ENCODE data around the gene CACHD1. TPM values are rescaled to one million over a fixed set of nuclear protein-coding genes. Genes with fewer than 3 reads are reported as not detected.

Gene CACHD1
- total and polyA plus RNA-seq, 9 of the 15 experiments (the other 6 are each of a cell fraction or from before 2014, with no cell fraction given): 0.07 TPM; not detected in 8

GRCh38 chr1:64437453-64437852, 32.5 kb upstream of the CACHD1 start:
- no peak for DNase-seq (ENCODE audit: extremely low read depth in 1 of 4, low spot score in 3 of 4)
- FAIRE-seq: no peak
- H3K9me3 ChIP-seq (replicated peaks; ENCODE audit: control insufficient read depth, insufficient read depth, low read depth, low read length): no peaks in the 10 kb centered on the region
- peaks cover under 1 to 9% of the 10 kb centered on the region in 2 experiments; a peak in 2 of 5 replicates for H3K27me3 ChIP-seq (ENCODE audit: control insufficient read depth in 2 of 2, insufficient read depth in 2 of 2, low read length in 2 of 2)
- H3K27ac ChIP-seq (ENCODE audit: extremely low read depth, low read depth, low read length): no peak overlapping the region
- 0% methylated on average over 2 of the region's 2 CpGs for WGBS (ENCODE audit: insufficient coverage, low coverage, missing lambda C conversion rate)
- no peak overlapping the region for H3K9ac ChIP-seq (ENCODE audit: insufficient read depth in 1 of 2, low read depth in 2 of 2, low read length in 2 of 2)
- H3K4me3 ChIP-seq: no peak overlapping the region
- no peak overlapping the region for H2AFZ ChIP-seq (ENCODE audit: low read depth, low read length)
- no TSS peak for BruUV-seq (replicated peaks)
- H3K79me2 ChIP-seq (ENCODE audit: control insufficient read depth, insufficient read depth, low read length): no peaks in the 10 kb centered on the region
- POLR2A ChIA-PET: no interaction called here
- CTCF ChIA-PET (ENCODE audit: low intra/inter-chr PET ratio): no interaction called here
- H4K20me1 ChIP-seq (replicated peaks; ENCODE audit: control insufficient read depth, insufficient read depth, low read length): no peaks in the 10 kb centered on the region
- H3K4me1 ChIP-seq (replicated peaks in 1 of 2; ENCODE audit: control insufficient read depth in 2 of 2, insufficient read depth in 2 of 2, low read length in 2 of 2): no peaks in the 10 kb centered on the region
- H3K4me2 ChIP-seq (ENCODE audit: insufficient read depth, low read length): no peak overlapping the region
- H3K9me1 ChIP-seq (ENCODE audit: control insufficient read depth, insufficient read depth, low read length): no peaks in the 10 kb centered on the region
- TF ChIP-seq ZNF696 (CRISPR knock-in tag; conservative IDR thresholded peaks at IDR 0.05) (no peak), U2AF1 (optimal IDR thresholded peaks at IDR 0.05; ENCODE audit: low read depth, low read length) (no peak), ILK (tag; IDR thresholded peaks at IDR 0.05; ENCODE audit: borderline replicate concordance, low read depth) (no peak), NEUROD1 (IDR thresholded peaks at IDR 0.05; ENCODE audit: borderline replicate concordance, low read depth, low read length, partially characterized antibody) (no peak), ZNF77 (CRISPR knock-in tag; IDR thresholded peaks at IDR 0.05) (no peak), NR3C1 (CRISPR knock-in tag; IDR thresholded peaks at IDR 0.05) (no peak), EP400 (IDR thresholded peaks at IDR 0.05) (no peak), ZNF707 (CRISPR knock-in tag; conservative IDR thresholded peaks at IDR 0.05) (no peak), TCF15 (CRISPR knock-in tag; IDR thresholded peaks at IDR 0.05) (no peak), RBM34 (IDR thresholded peaks at IDR 0.05; ENCODE audit: borderline replicate concordance, insufficient read depth, low read length) (no peak), ZNF384 (IDR thresholded peaks at IDR 0.05; ENCODE audit: low read depth, low read length) (no peak), FOXJ3 (CRISPR knock-in tag; IDR thresholded peaks at IDR 0.05) (no peak), SRSF1 (IDR thresholded peaks at IDR 0.05; ENCODE audit: low read depth, low read length) (no peak), GTF2A2 (tag; IDR thresholded peaks at IDR 0.05) (no peak), POLR3A (IDR thresholded peaks at IDR 0.05; ENCODE audit: borderline replicate concordance, extremely low read depth, insufficient read depth, insufficient read length) (no peak), PURB (CRISPR knock-in tag; IDR thresholded peaks at IDR 0.05; ENCODE audit: low read depth) (no peak), NFE2L1 (tag; IDR thresholded peaks at IDR 0.05; ENCODE audit: borderline replicate concordance, low read depth) (no peak)
- ATAC-seq: no peak
- no peaks in the 10 kb centered on the region for H3K36me3 ChIP-seq (ENCODE audit: control insufficient read depth, insufficient read depth, low read length)
- intact Hi-C loops (cut with micrococcal nuclease): no loop called here
- in situ Hi-C loops (cut with MboI): no loop called here

Data from K562 (cell line).